C4-2B (cell line): ENCODE data around the gene MSMB.
"Not testable (repeated sequence)": the region's sequence is repeated elsewhere in the genome, so short reads cannot be mapped to it uniquely, and the experiment has no call there.

Experiments
- CTCF ChIP-seq: fragments of 450-650 bp; conservative IDR thresholded peaks from 2 replicates; pipeline ENCODE4 v1.5.1; 2017; ENCODE audit warnings: mild to moderate bottlenecking
- ZFX ChIP-seq: fragments of 450-650 bp; IDR thresholded peaks from 2 replicates; pipeline ENCODE4 v1.6.1; 2017

- TF ChIP-seq CTCF, ZFX: not testable (repeated sequence)
Observed at GRCh38 chr10:46087381-46087780, 41.3 kb upstream of the MSMB start.
